Smooth muscle cell (in vitro differentiated cells): ENCODE results near the gene ALDH1A3. TPM values are rescaled to one million over a fixed set of nuclear protein-coding genes. Genes with fewer than 3 reads are reported as not detected.

Experiments
- DNase-seq: peaks from one replicate; lab custom pipeline; 2025; ENCODE audit not compliant: unreplicated experiment; lab: John Stamatoyannopoulos, UW
- H2AFZ ChIP-seq: fragments of 200-600 bp; sonication (generic); 2 replicates; pipeline ENCODE4 v1.6.0; 2016; ENCODE audit warnings: antibody characterized with exemption, low read depth, mild to moderate bottlenecking
- H3F3A ChIP-seq: fragments of 200-600 bp; sonication (generic); 2 replicates; pipeline ENCODE4 v1.6.0; 2017; ENCODE audit warnings: antibody characterized with exemption, low read depth
- H3K27ac ChIP-seq: fragments of 200-600 bp; sonication (generic); 2 replicates; pipeline ENCODE4 v1.5.1; 2016; ENCODE audit warnings: low read depth, mild to moderate bottlenecking
- H3K27me3 ChIP-seq: fragments of 200-600 bp; sonication (generic); 2 replicates; pipeline ENCODE4 v1.6.1; 2016; ENCODE audit warnings: low read depth, mild to moderate bottlenecking
- H3K36me3 ChIP-seq: fragments of 200-600 bp; sonication (generic); 2 replicates; pipeline ENCODE4 v1.5.1; 2016; ENCODE audit warnings: low read depth
- H3K4me1 ChIP-seq: fragments of 200-600 bp; sonication (generic); 2 replicates; pipeline ENCODE4 v1.5.1; 2016; ENCODE audit warnings: low read depth
- H3K4me2 ChIP-seq: fragments of 200-600 bp; sonication (generic); 2 replicates; pipeline ENCODE4 v1.6.0; 2016; ENCODE audit warnings: mild to moderate bottlenecking
- H3K4me3 ChIP-seq: fragments of 200-600 bp; sonication (generic); 2 replicates; pipeline ENCODE4 v1.5.1; 2016; ENCODE audit warnings: mild to moderate bottlenecking
- H3K79me2 ChIP-seq: fragments of 200-600 bp; sonication (generic); 2 replicates; pipeline ENCODE4 v1.6.0; 2016; ENCODE audit warnings: low read depth, mild to moderate bottlenecking
- H3K9ac ChIP-seq: fragments of 200-600 bp; sonication (generic); 2 replicates; pipeline ENCODE4 v1.6.0; 2016; ENCODE audit warnings: low read depth
- H3K9me3 ChIP-seq: fragments of 200-600 bp; sonication (generic); replicated peaks from 2 replicates; pipeline ENCODE4 v1.5.1; 2016; ENCODE audit warnings: low read depth
- H4K20me1 ChIP-seq: fragments of 200-600 bp; sonication (generic); 2 replicates; pipeline ENCODE4 v1.6.0; 2016; ENCODE audit warnings: low read depth
- CTCF ChIP-seq: fragments of 200-600 bp; sonication (generic); IDR thresholded peaks from 2 replicates; pipeline ENCODE4 v1.5.1; 2017; ENCODE audit warnings: borderline replicate concordance, mild to moderate bottlenecking, antibody characterized with exemption; ENCODE audit not compliant: insufficient read depth, poor library complexity, severe bottlenecking
- WGBS: methylation state at CpG from one replicate; pipeline ENCODE4 v1.1.7; 2016; ENCODE audit warnings: low lambda C conversion rate; 5-methylcytosine and 5-hydroxymethylcytosine counted together
- polyA plus RNA-seq: library from polyadenylated mRNA; unstranded; fragments of >200 nt; fragmentation: Nextera tagmentation; extraction: Ambion mirVana; gene quantifications from 2 replicates; pipeline ENCODE4 v1.2.1, GENCODE V29; 2016
- total RNA-seq: library from RNA; depleted of rRNA; stranded (reverse); fragments of >200 nt; gene quantifications from 2 replicates; pipeline ENCODE4 v1.2.3, GENCODE V29; 2014

Gene ALDH1A3
- total and polyA plus RNA-seq, 2 experiments from 2014 or later = 1.3 to 1.6 TPM

- no peak for TF ChIP-seq CTCF
- no peaks in the 10 kb centered on the region for H3K4me1 ChIP-seq
- H3K27me3 ChIP-seq = no peaks in the 10 kb centered on the region
- no peaks in the 10 kb centered on the region for H4K20me1 ChIP-seq
- H3K9me3 ChIP-seq = no peaks in the 10 kb centered on the region
- no peaks in the 10 kb centered on the region for H3K79me2 ChIP-seq
- no peaks in the 10 kb centered on the region for H3F3A ChIP-seq
- H2AFZ ChIP-seq = no peak overlapping the region
- 80% methylated on average over 8 of the region's 8 CpGs for WGBS
- no peak overlapping the region for H3K4me2 ChIP-seq
- H3K9ac ChIP-seq = no peak overlapping the region
- DNase-seq = no peak
- no peaks in the 10 kb centered on the region for H3K36me3 ChIP-seq
- H3K27ac ChIP-seq = no peak overlapping the region
- H3K4me3 ChIP-seq = no peak overlapping the region
Measured at GRCh38 chr15:100844167-100844566, 35.5 kb upstream of the ALDH1A3 start.

DNA sequence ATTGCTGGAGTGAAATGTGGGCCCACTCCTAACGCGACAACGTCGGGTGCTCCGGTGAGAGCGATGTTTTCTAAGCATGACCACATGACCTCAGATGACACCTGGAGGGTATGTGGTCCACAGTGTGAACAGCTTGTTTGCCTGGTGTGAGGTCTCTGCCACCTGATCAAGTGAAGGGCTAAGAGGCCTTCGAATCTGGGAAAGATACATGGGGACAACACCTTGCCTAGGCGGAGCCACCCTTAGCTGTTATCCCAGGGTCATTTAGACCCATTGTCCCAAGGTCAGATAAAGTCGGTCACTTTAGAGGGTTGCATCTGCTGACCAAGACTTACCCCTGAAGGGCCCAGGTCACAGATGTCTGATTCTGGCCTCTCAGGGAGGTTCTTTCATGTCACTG, 34.9 kb upstream of the ALDH1A3 start:
- H3K27me3 ChIP-seq = no peaks in the 10 kb centered on the region
- H4K20me1 ChIP-seq = no peaks in the 10 kb centered on the region
- no peak for DNase-seq
- no peak for TF ChIP-seq CTCF
- H3K36me3 ChIP-seq = no peaks in the 10 kb centered on the region
- H3K9ac ChIP-seq = no peak overlapping the region
- H3K27ac ChIP-seq = no peak overlapping the region
- H2AFZ ChIP-seq = no peak overlapping the region
- H3F3A ChIP-seq = no peaks in the 10 kb centered on the region
- no peak overlapping the region for H3K4me2 ChIP-seq
- H3K4me1 ChIP-seq = no peaks in the 10 kb centered on the region
- 93% methylated on average over 9 of the region's 9 CpGs for WGBS
- no peaks in the 10 kb centered on the region for H3K79me2 ChIP-seq
- H3K4me3 ChIP-seq = no peak overlapping the region
- H3K9me3 ChIP-seq = no peaks in the 10 kb centered on the region

DNA sequence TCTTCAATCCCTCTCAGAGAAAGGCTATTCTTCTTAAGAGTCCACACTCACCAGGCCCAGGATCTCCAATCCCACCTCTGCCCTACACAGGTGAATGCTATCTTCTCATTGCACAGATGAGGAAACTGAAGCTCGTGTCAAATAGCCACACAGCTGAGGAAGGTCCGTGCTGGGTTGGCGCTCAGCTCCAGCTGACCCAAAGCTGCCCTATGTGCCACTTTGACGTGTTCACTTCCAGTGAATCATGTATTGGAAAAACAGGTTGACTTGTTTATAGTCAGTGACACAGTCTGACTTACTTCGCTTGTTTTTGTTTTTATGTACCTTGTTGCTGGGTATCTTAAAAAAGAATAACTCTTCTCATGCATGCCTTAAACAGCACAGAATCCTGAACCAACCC, 32.4 kb upstream of the ALDH1A3 start:
- WGBS = 92% methylated on average over 5 of the region's 5 CpGs

More for the DNA sequence above, 32.4 kb upstream of the ALDH1A3 start:
- H3K4me2 ChIP-seq = no peak overlapping the region
- H3K9ac ChIP-seq = no peak overlapping the region
- H3F3A ChIP-seq = no peaks in the 10 kb centered on the region
- H3K4me1 ChIP-seq = no peaks in the 10 kb centered on the region
- H3K27ac ChIP-seq = no peak overlapping the region
- no peaks in the 10 kb centered on the region for H3K36me3 ChIP-seq
- no peak overlapping the region for H3K4me3 ChIP-seq
- H4K20me1 ChIP-seq = no peaks in the 10 kb centered on the region
- H2AFZ ChIP-seq = no peak overlapping the region
- TF ChIP-seq CTCF = no peak
- no peak for DNase-seq
- H3K27me3 ChIP-seq = no peaks in the 10 kb centered on the region
- no peaks in the 10 kb centered on the region for H3K9me3 ChIP-seq
- H3K79me2 ChIP-seq = no peaks in the 10 kb centered on the region
